A549 (cell line): Measurements from ENCODE around the gene WBP1L.

ENCODE experiments used
- CHD2 ChIP-seq: fragments of 150-350 bp; IDR thresholded peaks from 2 replicates; pipeline ENCODE4 v1.6.1; 2014; ENCODE audit warnings: low read length; ENCODE audit not compliant: partially characterized antibody
- EHF ChIP-seq: fragments of 250-450 bp; sonication (Bioruptor Pico); IDR thresholded peaks from 2 replicates; pipeline ENCODE4 v1.5.0; 2020; ENCODE audit warnings: mild to moderate bottlenecking
- EHMT2 ChIP-seq: fragments of 200-600 bp; sonication (generic); IDR thresholded peaks from 2 replicates; pipeline ENCODE4 v1.6.1; 2016; ENCODE audit warnings: antibody characterized with exemption, low read depth, mild to moderate bottlenecking, moderate library complexity
- ESRRA ChIP-seq: fragments of 150-350 bp; IDR thresholded peaks from 2 replicates; pipeline ENCODE4 v1.6.1; 2014; ENCODE audit warnings: mild to moderate bottlenecking, low read length, borderline replicate concordance
- GATA3 ChIP-seq: IDR thresholded peaks from 2 replicates; pipeline ENCODE4 v1.6.1; 2012; ENCODE audit warnings: borderline replicate concordance
- HDAC2 ChIP-seq: fragments of 200-600 bp; sonication (generic); IDR thresholded peaks from 2 replicates; pipeline ENCODE4 v1.6.1; 2016
- MAFK ChIP-seq: fragments of 450-650 bp; IDR thresholded peaks from 2 replicates; pipeline ENCODE4 v1.6.1; 2014; ENCODE audit not compliant: partially characterized antibody
- NFE2L2 ChIP-seq: fragments of 150-350 bp; conservative IDR thresholded peaks from 2 replicates; pipeline ENCODE4 v1.6.1; 2014; ENCODE audit warnings: low read length
- POLR2A ChIP-seq: IDR thresholded peaks from 2 replicates; pipeline ENCODE4 v1.6.1; 2012; ENCODE audit warnings: mild to moderate bottlenecking, low read length
- RCOR1 ChIP-seq: fragments of 150-350 bp; IDR thresholded peaks from 2 replicates; pipeline ENCODE4 v1.6.1; 2014; ENCODE audit warnings: antibody characterized with exemption, low read length, low read depth
- RFX5 ChIP-seq: fragments of 450-650 bp; IDR thresholded peaks from 2 replicates; pipeline ENCODE4 v1.7.1; 2014; ENCODE audit warnings: antibody characterized with exemption, mild to moderate bottlenecking, moderate library complexity
- TF ChIP-seq, protein P1 (sequence below): fragments of >200 bp; sonication (Bioruptor Twin); formaldehyde crosslinking; IDR thresholded peaks from 3 replicates; pipeline ENCODE4 v1.5.1; 2016

GRCh38 chr10:102758240-102758932 is 14.6 kb downstream of the WBP1L start:
- TF ChIP-seq, protein P1, sequence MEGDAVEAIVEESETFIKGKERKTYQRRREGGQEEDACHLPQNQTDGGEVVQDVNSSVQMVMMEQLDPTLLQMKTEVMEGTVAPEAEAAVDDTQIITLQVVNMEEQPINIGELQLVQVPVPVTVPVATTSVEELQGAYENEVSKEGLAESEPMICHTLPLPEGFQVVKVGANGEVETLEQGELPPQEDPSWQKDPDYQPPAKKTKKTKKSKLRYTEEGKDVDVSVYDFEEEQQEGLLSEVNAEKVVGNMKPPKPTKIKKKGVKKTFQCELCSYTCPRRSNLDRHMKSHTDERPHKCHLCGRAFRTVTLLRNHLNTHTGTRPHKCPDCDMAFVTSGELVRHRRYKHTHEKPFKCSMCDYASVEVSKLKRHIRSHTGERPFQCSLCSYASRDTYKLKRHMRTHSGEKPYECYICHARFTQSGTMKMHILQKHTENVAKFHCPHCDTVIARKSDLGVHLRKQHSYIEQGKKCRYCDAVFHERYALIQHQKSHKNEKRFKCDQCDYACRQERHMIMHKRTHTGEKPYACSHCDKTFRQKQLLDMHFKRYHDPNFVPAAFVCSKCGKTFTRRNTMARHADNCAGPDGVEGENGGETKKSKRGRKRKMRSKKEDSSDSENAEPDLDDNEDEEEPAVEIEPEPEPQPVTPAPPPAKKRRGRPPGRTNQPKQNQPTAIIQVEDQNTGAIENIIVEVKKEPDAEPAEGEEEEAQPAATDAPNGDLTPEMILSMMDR, result no peak
- TF ChIP-seq GATA3 (no peak), ESRRA (no peak), RCOR1 (no peak), CHD2 (no peak), NFE2L2 (no peak), POLR2A (no peak), EHF (CRISPR knock-in tag) (no peak), MAFK (no peak), RFX5 (no peak), EHMT2 (no peak), HDAC2 (no peak)
